Measurements from ENCODE around the gene PKM.

Gene PKM

DNA sequence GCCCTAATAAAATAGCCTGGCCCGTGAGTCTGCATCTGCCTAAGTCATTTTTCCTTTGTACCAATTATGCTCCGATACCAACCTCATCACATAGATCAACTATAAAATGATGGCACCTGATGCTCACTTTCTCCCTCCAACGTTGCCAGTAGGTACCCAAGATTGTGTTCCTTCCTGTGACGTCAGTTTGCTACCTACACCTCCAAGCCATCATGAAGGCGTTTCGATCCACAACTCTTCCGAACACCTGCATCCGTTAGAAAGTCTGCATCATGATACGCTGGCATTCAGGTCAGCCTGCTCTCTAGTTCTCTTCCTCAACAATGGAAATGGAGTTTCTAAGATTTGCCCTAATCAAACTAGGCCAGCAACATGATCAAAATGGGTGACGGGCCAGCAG lies 7.7 kb downstream of the PKM start:
- Mint-ChIP-seq H3K27ac (peak overlapping the region; percentile 79 to 93), H3K9me3 (no peaks in the 10 kb centered on the region), H3K4me1 (peaks cover 87% of the 10 kb centered on the region), H3K4me3 (peak overlapping the region; percentile 11 to 64), H3K27me3 (no peaks in the 10 kb centered on the region)
- ATAC-seq (no peak), DNase-seq (no peak)

DNA sequence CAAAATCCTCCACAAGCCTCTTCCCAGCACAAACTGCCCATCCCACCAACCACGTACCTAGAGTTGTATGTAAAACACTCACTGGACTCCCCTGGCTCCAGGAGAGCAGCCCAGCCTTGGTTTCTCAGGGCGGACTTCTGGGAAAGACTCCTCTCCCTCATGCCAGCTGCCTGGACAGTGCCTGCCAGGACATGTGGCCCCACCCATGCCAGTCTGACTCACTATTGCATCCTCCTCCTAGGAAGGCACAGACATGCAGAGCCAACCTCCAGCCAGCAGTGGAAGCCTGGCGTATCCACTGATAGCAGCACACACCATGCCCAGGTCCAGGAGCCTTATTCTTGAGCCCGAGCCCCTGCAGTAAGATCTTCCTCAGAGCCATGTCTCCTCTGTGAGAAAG lies 8.6 kb downstream of the PKM start:
- no peaks in the 10 kb centered on the region for H3K27me3 Mint-ChIP-seq
- DNase-seq: no peak
- H3K27ac Mint-ChIP-seq: peak overlapping the region; percentile 34 to 93
- H3K9me3 Mint-ChIP-seq: no peaks in the 10 kb centered on the region
- H3K4me3 Mint-ChIP-seq: peak overlapping the region; percentile 37 to 64
- H3K4me1 Mint-ChIP-seq: peaks cover 87% of the 10 kb centered on the region
- ATAC-seq: no peak

DNA sequence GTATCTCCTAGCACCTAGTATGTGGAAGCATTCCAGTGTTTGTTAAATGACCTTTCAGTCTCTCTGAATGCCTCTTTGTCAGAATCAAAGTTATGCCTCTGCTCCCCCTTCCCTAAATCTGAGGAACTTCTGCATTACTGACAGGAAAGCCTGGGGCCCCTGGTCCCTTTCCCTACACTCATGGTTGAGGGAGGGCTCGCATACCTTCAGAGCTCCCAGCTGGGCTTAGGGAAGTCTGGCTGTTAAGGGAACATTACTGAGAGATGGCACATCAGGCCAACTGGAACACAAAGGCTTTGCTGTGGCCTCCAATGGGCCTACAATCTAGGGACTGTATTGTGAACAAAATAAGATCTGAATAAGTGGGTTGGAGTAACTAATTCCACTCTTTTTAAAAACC lies 10.3 kb downstream of the PKM start:
- no peaks in the 10 kb centered on the region for H3K27me3 Mint-ChIP-seq
- H3K4me1 Mint-ChIP-seq: peaks cover 74% of the 10 kb centered on the region

DNA sequence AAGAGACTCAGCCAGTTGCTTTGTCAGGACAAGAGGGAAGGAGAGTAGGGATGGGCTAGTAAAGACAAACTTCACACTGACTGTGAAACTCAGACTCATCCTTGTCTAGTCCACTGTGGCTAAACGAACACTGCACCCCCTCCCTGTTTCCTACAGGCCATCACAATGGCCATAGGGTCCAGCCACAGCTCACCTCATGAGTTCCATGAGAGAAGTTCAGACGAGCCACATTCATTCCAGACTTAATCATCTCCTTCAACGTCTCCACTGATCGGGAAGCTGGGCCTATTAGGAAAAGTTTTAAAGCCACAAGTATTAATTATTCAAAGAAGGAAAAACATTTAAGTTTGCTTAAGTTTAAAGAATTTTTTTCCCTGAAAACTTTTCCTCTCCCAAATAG lies 13.8 kb downstream of the PKM start:
- no peak for ATAC-seq
- DNase-seq: no peak
- no peaks in the 10 kb centered on the region for H3K27me3 Mint-ChIP-seq
- H3K9me3 Mint-ChIP-seq: no peaks in the 10 kb centered on the region
- no peak overlapping the region for H3K4me3 Mint-ChIP-seq
- H3K27ac Mint-ChIP-seq: peak overlapping the region in 1 of 2 donors; percentile 86
- H3K4me1 Mint-ChIP-seq: peaks cover 44% of the 10 kb centered on the region

More for the DNA sequence above, 10.3 kb downstream of the PKM start:
- Mint-ChIP-seq H3K9me3 (no peaks in the 10 kb centered on the region), H3K4me3 (no peak overlapping the region), H3K27ac (peak overlapping the region; percentile 65 to 82)
- DNase-seq (no peak), ATAC-seq (no peak)

DNA sequence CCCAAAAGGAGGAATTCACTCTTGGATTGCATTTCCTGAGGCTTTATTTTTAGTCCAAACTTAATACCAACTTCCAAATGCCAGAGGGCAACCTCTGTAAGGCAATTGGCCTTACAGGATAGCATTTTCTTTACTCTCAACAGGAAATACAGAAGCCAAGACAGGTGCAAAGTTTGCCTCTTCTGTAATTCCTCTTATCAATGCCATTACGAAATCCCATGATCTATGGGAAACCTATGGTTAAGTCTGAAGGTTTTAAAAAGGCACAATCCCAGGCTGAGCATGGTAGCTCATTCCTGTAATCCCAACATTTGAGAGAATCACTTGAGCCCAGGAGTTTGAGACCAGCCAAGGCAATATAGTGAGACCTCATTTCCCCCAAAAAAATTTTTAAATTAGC lies 14.9 kb downstream of the PKM start:
- DNase-seq (no peak), ATAC-seq (no peak)
- H3K27me3 Mint-ChIP-seq: no peaks in the 10 kb centered on the region
- no peak overlapping the region for H3K4me3 Mint-ChIP-seq
- peaks cover 47% of the 10 kb centered on the region for H3K4me1 Mint-ChIP-seq
- H3K9me3 Mint-ChIP-seq: no peaks in the 10 kb centered on the region
- H3K27ac Mint-ChIP-seq: peak overlapping the region; percentile 43 to 54

DNA sequence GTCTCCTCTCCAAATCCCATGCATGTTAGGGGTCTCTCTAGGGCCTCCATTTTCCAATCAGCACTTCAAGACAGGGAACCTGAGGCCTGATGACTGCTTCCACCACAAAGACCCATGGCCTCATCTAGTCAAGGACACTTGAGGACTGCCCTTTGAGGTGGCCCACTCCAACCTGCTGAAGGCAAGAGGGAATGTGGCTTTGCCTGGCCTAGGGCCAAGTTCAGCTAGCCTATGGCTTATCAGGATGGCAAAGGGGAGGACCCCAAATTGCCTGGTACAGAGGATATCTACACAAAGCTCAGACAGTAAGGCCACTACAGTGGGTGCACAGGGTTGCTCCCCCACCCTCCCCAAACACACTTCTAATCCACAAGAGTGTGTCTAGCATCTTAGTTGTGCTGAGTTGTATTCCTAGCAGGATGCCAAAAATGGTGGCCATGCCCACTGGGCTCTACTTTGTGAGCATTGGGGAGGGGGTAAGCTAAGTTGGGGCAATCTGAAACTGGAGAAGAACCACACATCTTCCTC lies 23.4 kb downstream of the PKM start:
- Mint-ChIP-seq H3K9me3 (no peaks in the 10 kb centered on the region), H3K4me1 (peaks cover 75% of the 10 kb centered on the region), H3K4me3 (no peak overlapping the region), H3K27ac (peak overlapping the region in 1 of 2 donors; percentile 80), H3K27me3 (no peaks in the 10 kb centered on the region)
- DNase-seq (no peak), ATAC-seq (no peak)

DNA sequence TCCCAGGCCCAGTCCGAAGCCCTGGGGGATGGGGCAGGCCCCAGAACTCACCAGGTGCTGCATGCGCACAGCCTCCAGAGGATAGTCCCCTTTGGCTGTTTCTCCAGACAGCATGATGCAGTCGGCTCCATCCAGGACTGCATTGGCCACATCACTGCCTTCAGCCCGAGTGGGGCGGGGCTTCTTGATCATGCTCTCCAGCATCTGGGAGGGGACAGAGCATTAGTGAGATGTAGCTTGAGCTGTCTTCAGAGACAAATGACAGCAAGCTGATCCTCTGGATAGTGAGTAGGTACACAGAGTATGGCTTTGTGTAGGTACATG lies 24.4 kb downstream of the PKM start:
- H3K27me3 Mint-ChIP-seq: no peaks in the 10 kb centered on the region
- ATAC-seq: no peak
- peak overlapping the region in 1 of 2 donors; percentile 40 for H3K27ac Mint-ChIP-seq

DNA sequence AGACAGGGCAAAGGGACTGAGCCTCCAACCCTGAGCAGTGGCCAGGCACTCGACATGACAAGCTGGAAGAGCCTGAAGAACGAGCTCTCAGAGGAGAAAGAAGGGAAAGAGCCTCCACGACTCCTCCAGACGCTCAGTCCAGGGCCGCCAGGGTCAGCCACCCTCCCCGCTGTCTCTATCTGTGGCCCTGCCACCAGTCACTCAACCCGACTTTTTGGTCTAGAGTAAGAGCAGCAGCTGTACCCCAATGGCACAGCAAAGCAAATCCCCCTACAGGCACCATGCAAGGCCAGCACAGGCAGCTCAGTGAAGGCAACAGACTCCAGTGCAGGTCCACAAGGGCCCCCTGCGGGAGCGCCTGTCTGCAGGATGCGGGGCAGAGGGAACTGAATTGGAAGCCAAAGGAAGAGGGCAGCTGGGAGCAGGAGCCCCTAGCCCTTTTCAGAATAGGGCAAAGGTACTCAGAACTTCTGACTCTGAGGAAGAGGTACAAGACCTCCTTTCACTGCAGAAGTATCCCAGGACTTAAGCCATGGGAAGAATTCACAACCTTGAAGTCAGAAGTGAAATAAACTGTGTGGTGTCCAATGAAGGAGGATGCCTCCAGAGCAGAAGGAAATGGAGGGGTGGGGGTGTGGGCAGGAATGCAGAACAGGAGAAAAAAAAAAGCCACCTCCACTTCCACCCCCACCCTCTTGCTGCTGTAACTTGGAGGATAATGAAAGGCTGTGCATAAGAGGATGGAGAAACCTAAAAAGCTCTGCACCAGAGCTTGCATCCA lies 24.9 kb downstream of the PKM start:
- DNase-seq (no peak), ATAC-seq (no peak)
- H3K4me3 Mint-ChIP-seq: no peak overlapping the region
- no peaks in the 10 kb centered on the region for H3K9me3 Mint-ChIP-seq
- no peaks in the 10 kb centered on the region for H3K27me3 Mint-ChIP-seq
- H3K4me1 Mint-ChIP-seq: peaks cover 72% of the 10 kb centered on the region
- peak overlapping the region in 1 of 2 donors; percentile 19 for H3K27ac Mint-ChIP-seq

More for the DNA sequence above, 24.4 kb downstream of the PKM start:
- Mint-ChIP-seq H3K9me3 (no peaks in the 10 kb centered on the region), H3K4me1 (peaks cover 75% of the 10 kb centered on the region), H3K4me3 (no peak overlapping the region)
- no peak for DNase-seq

DNA sequence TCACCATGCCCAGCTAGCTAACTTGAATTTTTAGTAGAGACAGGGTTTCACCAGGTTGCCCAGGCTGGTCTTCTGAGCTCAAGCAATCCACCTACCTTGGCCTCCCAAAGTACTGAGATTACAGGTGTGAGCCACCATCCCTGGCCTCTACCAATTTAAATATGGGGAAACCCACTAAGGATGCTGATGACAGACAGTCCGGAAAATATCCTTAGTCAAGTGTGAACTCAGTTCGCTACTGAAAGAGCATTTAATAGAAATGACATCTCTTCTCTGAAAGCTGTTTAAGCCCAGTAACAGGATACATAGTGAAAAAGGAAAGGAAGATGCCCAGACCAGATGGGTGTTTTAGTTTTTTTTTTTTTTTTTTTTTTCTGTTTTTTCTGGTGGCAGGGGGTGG lies 25.7 kb downstream of the PKM start:
- ATAC-seq (no peak), DNase-seq (no peak)
- H3K27ac Mint-ChIP-seq: peak overlapping the region; percentile 59 to 69

DNA sequence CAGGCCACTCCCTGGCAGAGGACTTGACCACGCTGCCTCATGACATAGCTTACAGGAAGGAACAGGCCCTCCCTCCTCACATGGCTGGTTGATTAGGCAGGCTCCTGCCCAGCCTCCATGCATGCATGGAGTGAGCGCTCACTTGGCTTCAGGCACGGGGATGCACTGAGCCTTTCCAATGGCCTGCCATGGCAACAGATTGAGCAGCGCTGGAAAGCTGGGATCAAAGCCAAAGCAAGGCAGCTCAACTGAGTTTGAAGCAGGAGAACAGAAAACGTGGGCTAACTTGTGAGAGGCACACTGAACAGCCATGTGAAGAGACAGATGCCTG lies 27.5 kb downstream of the PKM start:
- H3K27me3 Mint-ChIP-seq: peaks cover under 1% of the 10 kb centered on the region
- ATAC-seq: no peak
- DNase-seq: no peak
- peaks cover 76% of the 10 kb centered on the region for H3K4me1 Mint-ChIP-seq
- no peak overlapping the region for H3K27ac Mint-ChIP-seq
- no peak overlapping the region for H3K4me3 Mint-ChIP-seq
- H3K9me3 Mint-ChIP-seq: no peaks in the 10 kb centered on the region

More for the DNA sequence above, 25.7 kb downstream of the PKM start:
- peaks cover 72% of the 10 kb centered on the region for H3K4me1 Mint-ChIP-seq
- H3K4me3 Mint-ChIP-seq: no peak overlapping the region
- H3K27me3 Mint-ChIP-seq: no peaks in the 10 kb centered on the region
- no peaks in the 10 kb centered on the region for H3K9me3 Mint-ChIP-seq

DNA sequence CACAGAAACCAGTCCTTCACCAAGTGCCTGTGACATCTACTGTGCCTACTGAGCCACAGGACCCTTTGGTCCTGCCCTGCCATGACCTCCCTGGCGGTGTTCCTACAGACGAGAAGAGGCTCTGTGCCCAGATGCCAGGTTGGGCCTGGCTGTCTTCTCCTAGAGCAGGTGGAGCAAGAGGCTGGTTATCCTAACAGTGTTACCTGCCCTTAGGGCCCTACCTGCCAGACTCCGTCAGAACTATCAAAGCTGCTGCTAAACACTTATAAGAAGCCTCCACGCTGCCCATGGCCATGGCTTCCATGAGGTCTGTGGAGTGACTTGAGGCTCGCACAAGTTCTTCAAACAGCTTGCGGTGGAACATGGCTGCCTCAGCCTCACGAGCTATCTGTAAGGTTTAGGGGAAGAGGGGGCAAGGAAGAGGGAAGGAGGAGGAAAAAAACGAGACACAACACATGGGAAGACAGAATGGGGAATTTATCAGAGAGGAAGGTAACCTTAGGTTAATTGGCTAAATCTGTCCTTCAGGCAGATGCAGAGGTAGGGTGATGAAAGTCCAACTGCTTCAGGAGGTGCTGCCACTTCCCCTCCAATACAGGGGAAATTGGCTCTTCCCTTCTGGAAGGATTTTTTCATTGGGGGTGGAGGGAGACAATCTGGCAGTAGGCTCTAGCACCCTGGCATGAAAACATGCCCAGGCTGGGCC lies 28.0 kb downstream of the PKM start:
- no peaks in the 10 kb centered on the region for H3K9me3 Mint-ChIP-seq
- peaks cover 77% of the 10 kb centered on the region for H3K4me1 Mint-ChIP-seq
- ATAC-seq: no peak
- H3K27me3 Mint-ChIP-seq: peaks cover 5% of the 10 kb centered on the region
- DNase-seq: no peak
- H3K27ac Mint-ChIP-seq: peak overlapping the region; percentile 0 to 81
- H3K4me3 Mint-ChIP-seq: no peak overlapping the region

DNA sequence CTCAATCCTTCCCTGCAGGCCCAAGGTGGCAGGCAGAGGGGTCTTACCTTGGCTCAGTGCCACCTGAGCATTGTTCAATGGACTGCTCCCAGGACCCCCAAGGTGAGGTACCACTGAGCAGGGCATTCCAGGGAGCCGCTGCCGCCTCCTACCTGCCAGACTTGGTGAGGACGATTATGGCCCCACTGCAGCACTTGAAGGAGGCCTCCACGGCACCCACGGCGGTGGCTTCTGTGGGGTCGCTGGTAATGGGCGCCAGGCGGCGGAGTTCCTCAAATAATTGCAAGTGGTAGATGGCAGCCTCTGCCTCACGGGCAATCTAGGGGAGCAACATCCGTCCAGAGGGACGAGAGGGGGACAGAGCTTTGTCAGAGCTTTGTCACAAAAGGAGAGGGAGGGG lies 28.7 kb downstream of the PKM start:
- DNase-seq: no peak
- Mint-ChIP-seq H3K9me3 (no peaks in the 10 kb centered on the region), H3K4me3 (no peak overlapping the region), H3K4me1 (peaks cover 82% of the 10 kb centered on the region), H3K27ac (peak overlapping the region in 1 of 2 donors; percentile 55), H3K27me3 (peaks cover 11% of the 10 kb centered on the region)
- ATAC-seq: no peak

DNA sequence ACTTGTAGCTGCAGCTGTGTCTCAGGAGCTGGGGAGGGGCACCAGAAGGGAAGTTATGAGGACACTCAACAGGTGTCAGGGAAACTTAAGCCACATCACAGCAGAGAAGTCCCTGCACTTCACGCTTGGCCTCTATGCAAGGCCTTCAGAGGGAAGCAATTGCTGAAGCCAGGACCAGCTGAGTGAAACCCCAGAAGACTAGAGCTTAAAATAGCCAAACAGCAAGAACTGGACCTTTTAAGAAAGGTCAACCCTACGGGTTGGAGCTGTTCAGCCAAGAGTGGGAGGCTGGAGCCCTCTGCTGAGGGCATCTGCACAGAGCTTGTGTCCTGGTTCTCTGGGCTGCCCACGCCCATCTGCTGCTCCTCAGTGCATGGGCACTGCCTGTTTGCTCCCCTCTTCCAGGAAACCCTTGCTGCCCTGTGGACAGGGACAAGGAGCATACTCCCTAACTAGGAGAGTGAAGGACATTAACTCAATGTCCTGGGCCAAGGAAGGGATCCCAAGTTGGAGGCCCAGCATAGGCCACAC lies 29.5 kb downstream of the PKM start:
- ATAC-seq (no peak), DNase-seq (no peak)
- Mint-ChIP-seq H3K9me3 (no peaks in the 10 kb centered on the region), H3K4me3 (no peak overlapping the region), H3K27me3 (peaks cover 11% of the 10 kb centered on the region), H3K4me1 (peaks cover 78% of the 10 kb centered on the region), H3K27ac (no peak overlapping the region)

DNA sequence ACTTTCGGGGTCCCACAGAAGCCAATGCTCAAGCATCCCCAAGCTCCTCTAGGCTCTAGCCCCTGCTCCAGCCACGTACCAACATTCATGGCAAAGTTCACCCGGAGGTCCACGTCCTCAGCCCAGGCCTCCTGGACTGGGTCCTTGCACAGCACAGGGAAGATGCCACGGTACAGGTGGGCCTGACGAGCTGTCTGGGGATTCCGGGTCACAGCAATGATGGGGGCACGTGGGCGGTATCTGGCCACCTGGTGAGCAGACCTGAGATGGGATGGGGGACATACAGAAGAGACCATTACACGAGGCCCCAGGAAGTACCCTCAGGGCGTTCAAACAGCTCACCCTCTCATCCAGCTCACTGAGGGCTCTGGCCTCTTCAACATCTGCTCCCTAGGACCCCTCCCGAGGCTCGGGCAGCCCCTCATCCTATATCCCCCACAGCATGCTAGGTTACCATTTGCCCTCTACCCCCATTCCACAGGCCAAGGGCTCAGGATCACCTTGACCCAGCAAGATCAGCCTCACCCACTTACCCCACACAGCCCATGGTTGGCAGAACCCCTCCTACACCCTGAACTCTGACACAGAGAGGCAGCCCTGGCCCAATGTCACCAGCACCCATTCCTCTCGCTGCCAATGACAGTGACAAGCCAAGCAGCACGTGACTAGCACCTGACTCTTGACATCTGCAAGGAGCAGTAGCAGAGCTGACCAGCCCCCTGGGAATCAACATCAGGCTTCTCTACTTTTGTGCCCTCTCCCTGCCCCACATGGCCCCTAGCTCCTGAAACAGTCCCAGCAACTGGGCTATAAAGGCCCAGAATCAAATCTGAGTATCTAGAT lies 30.4 kb downstream of the PKM start:
- ATAC-seq: no peak
- no peak for DNase-seq
- H3K27ac Mint-ChIP-seq: peak overlapping the region; percentile 8 to 89
- peaks cover 69% of the 10 kb centered on the region for H3K4me1 Mint-ChIP-seq
- no peaks in the 10 kb centered on the region for H3K9me3 Mint-ChIP-seq
- H3K4me3 Mint-ChIP-seq: peak overlapping the region in 1 of 2 donors; percentile 5
- peaks cover 17% of the 10 kb centered on the region for H3K27me3 Mint-ChIP-seq

DNA sequence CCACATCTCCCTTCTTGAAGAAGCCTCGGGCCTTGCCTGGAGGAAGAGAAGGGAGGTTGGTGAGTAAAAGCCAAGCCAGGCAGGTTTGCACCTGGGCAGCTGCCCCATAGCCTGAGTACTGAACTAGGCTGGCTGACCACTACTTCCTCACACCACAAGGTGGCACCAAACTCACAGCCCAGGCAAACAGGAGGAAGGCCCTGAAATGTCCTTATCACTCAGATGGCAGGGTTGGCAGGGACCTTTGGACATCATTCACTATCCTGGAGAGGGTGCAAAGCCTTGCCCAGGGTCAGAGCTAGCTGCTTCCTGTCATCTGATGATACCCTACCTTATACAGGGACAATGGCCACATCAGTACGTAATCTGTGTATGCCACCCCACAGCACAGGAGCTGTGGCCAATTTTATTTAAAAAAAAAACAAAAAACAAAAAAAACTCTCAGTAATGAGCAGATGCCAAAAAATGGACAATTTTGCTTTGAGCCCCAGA lies 31.2 kb downstream of the PKM start:
- no peak overlapping the region for H3K27ac Mint-ChIP-seq
- peaks cover 63% of the 10 kb centered on the region for H3K4me1 Mint-ChIP-seq
- ATAC-seq (peak; percentile 73), DNase-seq (peak; percentile 77)
- no peaks in the 10 kb centered on the region for H3K9me3 Mint-ChIP-seq
- H3K27me3 Mint-ChIP-seq: peaks cover 17% of the 10 kb centered on the region
- H3K4me3 Mint-ChIP-seq: no peak overlapping the region

Measured in stimulated activated naive CD8-positive, alpha-beta T cell treated with anti-CD3 and anti-CD28 coated beads, Interleukin-15, amount 100 ng/mL, for 72 hours (primary cell).